Right ventricle myocardium inferior (tissue), 1 donor: ENCODE results near the gene AZI2. TPM values are rescaled to one million over a fixed set of nuclear protein-coding genes. Genes with fewer than 3 reads are reported as not detected.

Source experiments
- total RNA-seq: library from RNA; stranded (reverse); fragmentation: NEBNext Ultra II Directional; extraction: Animal tissue kit (Norgen Biotek cat#: 25700); gene quantifications from one replicate; pipeline ENCODE4 v1.2.1, GENCODE V29; 2021
- donor health status: DM: no; HTN: yes; CAD: no; lungs with severe emphysema.

The AZI2 gene
- total RNA-seq, 1 donor from 2014 or later = 42.6 TPM

Other genes with a start within 250 kb of the AZI2 start
- gene CMC1, start 107.2 kb downstream of the AZI2 start, total RNA-seq = 35.7 TPM
- 2.0 TPM for gene ZCWPW2, start 103 bp downstream of the AZI2 start, total RNA-seq